K562 (cell line): Measurements from ENCODE around the gene AGBL1. TPM values are rescaled to one million over a fixed set of nuclear protein-coding genes. Genes with fewer than 3 reads are reported as not detected.

Experiments used
- ATAC-seq: fragments of 200-7000 bp; cut with Tn5 transposase; 3 replicates; pipeline ENCODE4 v1.9.1; 2020; ENCODE audit warnings: moderate library complexity
- BruUV-seq: library from RNA; stranded (reverse); fragments of 400-500 nt; replicated peaks from 2 replicates; lab custom pipeline; 2021; lab: Mats Ljungman, UMichigan
- CTCF ChIA-PET: fragments of 300-600 bp; formaldehyde crosslinking; extraction: SDS; loops from one replicate; lab custom pipeline; 2021; ENCODE audit warnings: low intra/inter-chr PET ratio; lab: Yijun Ruan, JAX
- POLR2A ChIA-PET: fragments of 300-600, 350-650 bp; sonication (Branson Sonifier 250); formaldehyde crosslinking; extraction: SDS; loops from one replicate; lab custom pipeline; 2021; ENCODE audit warnings: antibody characterized with exemption, inconsistent platforms; lab: Yijun Ruan, JAX
- DNase-seq, 4 experiments: peaks; one replicate each; pipeline versions ENCODE4 v3.0.0 to v3.0.0-alpha.2; 2011 to 2018; ENCODE audit warnings: low spot score in 3 of 4, mixed read lengths in 3 of 4; ENCODE audit errors: extremely low read depth in 1 of 4
- FAIRE-seq: peaks from 2 replicates; lab custom pipeline; 2011; peaks lifted over from hg19 to GRCh38; lab: Jason Lieb, UNC
- H2AFZ ChIP-seq: 2 replicates; pipeline ENCODE4 v1.6.0; 2011; ENCODE audit warnings: low read depth, low read length, control low read depth, inconsistent platforms
- H3K27ac ChIP-seq: fragments of 200-600 bp; 3 replicates; pipeline ENCODE4 v1.8.0; 2011; ENCODE audit warnings: low read depth, mild to moderate bottlenecking, control low read depth, inconsistent platforms, low read length, moderate library complexity, mixed read lengths; ENCODE audit errors: extremely low read depth
- H3K27me3 ChIP-seq, 2 experiments: fragments of 300-600 bp in 1 of 2; 2 replicates in 1 of 2; 3 replicates in 1 of 2; pipeline versions ENCODE4 v1.6.0 to v1.8.0; 2011; ENCODE audit warnings: inconsistent platforms in 2 of 2, low read length in 2 of 2, mild to moderate bottlenecking in 1 of 2, mixed read lengths in 1 of 2, moderate library complexity in 1 of 2; ENCODE audit not compliant: control insufficient read depth in 2 of 2, insufficient read depth in 2 of 2
- H3K36me3 ChIP-seq: fragments of 300-600 bp; 3 replicates; pipeline ENCODE4 v1.8.0; 2011; ENCODE audit warnings: mild to moderate bottlenecking, low read length, inconsistent platforms; ENCODE audit not compliant: control insufficient read depth, insufficient read depth
- H3K4me1 ChIP-seq, 2 experiments: fragments of 200-600 bp in 1 of 2; replicated peaks in 1 of 2; 2 replicates in 1 of 2; 3 replicates in 1 of 2; pipeline versions ENCODE4 v1.5.1 to v1.8.0; 2011; ENCODE audit warnings: inconsistent platforms in 2 of 2, low read length in 2 of 2, mild to moderate bottlenecking in 1 of 2, mixed read lengths in 1 of 2, moderate library complexity in 1 of 2; ENCODE audit not compliant: control insufficient read depth in 2 of 2, insufficient read depth in 2 of 2
- H3K4me2 ChIP-seq: 2 replicates; pipeline ENCODE4 v1.6.1; 2011; ENCODE audit warnings: low read length, control low read depth, inconsistent platforms, mixed read lengths; ENCODE audit not compliant: insufficient read depth
- H3K4me3 ChIP-seq: fragments of 200-600 bp; sonication (generic), shearing (Covaris generic); 2 replicates; pipeline ENCODE4 v1.5.1; 2016; ENCODE audit warnings: control low read depth, inconsistent platforms
- H3K79me2 ChIP-seq: fragments of 200-600 bp; 3 replicates; pipeline ENCODE4 v1.8.0; 2011; ENCODE audit warnings: low read length, inconsistent platforms; ENCODE audit not compliant: control insufficient read depth, insufficient read depth
- H3K9ac ChIP-seq, 2 experiments: 2 replicates each; pipeline versions ENCODE4 v1.6.0 to v1.6.1; 2011; ENCODE audit warnings: low read depth in 2 of 2, low read length in 2 of 2, control low read depth in 1 of 2, inconsistent platforms in 1 of 2, mild to moderate bottlenecking in 1 of 2, mixed read lengths in 1 of 2; ENCODE audit not compliant: insufficient read depth in 1 of 2
- H3K9me1 ChIP-seq: one replicate; pipeline ENCODE4 v1.6.0; 2011; ENCODE audit warnings: inconsistent platforms, mild to moderate bottlenecking, low read length, moderate library complexity; ENCODE audit not compliant: control insufficient read depth, insufficient read depth
- H3K9me3 ChIP-seq: replicated peaks from 2 replicates; pipeline ENCODE4 v1.5.1; 2011; ENCODE audit warnings: low read depth, low read length, inconsistent platforms; ENCODE audit not compliant: control insufficient read depth, insufficient read depth
- H4K20me1 ChIP-seq: replicated peaks from 2 replicates; pipeline ENCODE4 v1.6.1; 2011; ENCODE audit warnings: low read length, inconsistent platforms, mixed read lengths; ENCODE audit not compliant: control insufficient read depth, insufficient read depth
- ARID2 ChIP-seq: fragments of 450-650 bp; IDR thresholded peaks from 2 replicates; pipeline ENCODE4 v1.6.1; 2017; ENCODE audit warnings: antibody characterized with exemption, mild to moderate bottlenecking
- CXXC5 ChIP-seq: fragments of 250-450 bp; sonication (Bioruptor Pico); IDR thresholded peaks from 2 replicates; pipeline ENCODE4 v1.8.0; 2022; ENCODE audit warnings: inconsistent platforms, mild to moderate bottlenecking, moderate library complexity
- FIP1L1 ChIP-seq: fragments of 200-400 bp; formaldehyde crosslinking; IDR thresholded peaks from 2 replicates; pipeline ENCODE4 v1.6.1; 2018; ENCODE audit warnings: mild to moderate bottlenecking, low read depth, low read length; ENCODE audit not compliant: poor library complexity, severe bottlenecking
- HOXB6 ChIP-seq: fragments of 250-450 bp; sonication (Bioruptor Pico); IDR thresholded peaks from 2 replicates; pipeline ENCODE4 v1.5.1; 2022; ENCODE audit warnings: mild to moderate bottlenecking, borderline replicate concordance
- KAT7 ChIP-seq: sonication (generic); formaldehyde crosslinking; IDR thresholded peaks from 2 replicates; pipeline ENCODE4 v1.8.0; 2022; ENCODE audit warnings: missing genetic modification reagents, mild to moderate bottlenecking, borderline replicate concordance
- MECOM ChIP-seq: fragments of 250-450 bp; sonication (Bioruptor Pico); IDR thresholded peaks from 2 replicates; pipeline ENCODE4 v1.8.0; 2022; ENCODE audit warnings: inconsistent platforms
- NFRKB ChIP-seq: fragments of 450-650 bp; IDR thresholded peaks from 2 replicates; pipeline ENCODE4 v1.6.1; 2016; ENCODE audit warnings: low read depth
- RBBP5 ChIP-seq: fragments of 200-600 bp; sonication (generic); IDR thresholded peaks from 2 replicates; pipeline ENCODE4 v1.6.1; 2012; ENCODE audit warnings: borderline replicate concordance, mild to moderate bottlenecking, low read length, control low read depth, inconsistent platforms; ENCODE audit not compliant: insufficient read depth, poor library complexity, severe bottlenecking
- SMAD2 ChIP-seq: fragments of 150-350 bp; IDR thresholded peaks from 2 replicates; pipeline ENCODE4 v1.6.1; 2014; ENCODE audit warnings: low read depth, mild to moderate bottlenecking, low read length
- STAT5B ChIP-seq: fragments of 250-450 bp; sonication (Bioruptor Pico); IDR thresholded peaks from 2 replicates; pipeline ENCODE4 v1.8.0; 2021; ENCODE audit warnings: mild to moderate bottlenecking, inconsistent platforms
- ZBTB8A ChIP-seq: fragments of 450-650 bp; IDR thresholded peaks from 2 replicates; pipeline ENCODE4 v1.6.1; 2018; ENCODE audit warnings: mild to moderate bottlenecking, moderate library complexity; ENCODE audit not compliant: partially characterized antibody
- ZNF134 ChIP-seq: fragments of 250-450 bp; sonication (Bioruptor Pico); conservative IDR thresholded peaks from 2 replicates; pipeline ENCODE4 v1.4.0; 2020
- ZNF232 ChIP-seq: sonication (generic); formaldehyde crosslinking; IDR thresholded peaks from 2 replicates; pipeline ENCODE4 v1.8.0; 2022; ENCODE audit warnings: mild to moderate bottlenecking, missing genetic modification reagents
- ZNF398 ChIP-seq: fragments of 250-450 bp; sonication (Bioruptor Pico); IDR thresholded peaks from 2 replicates; pipeline ENCODE4 v1.8.0; 2021; ENCODE audit warnings: moderate library complexity, mild to moderate bottlenecking, inconsistent platforms
- WGBS: fragments of 100-300 bp; shearing (Covaris generic); methylation state at CpG from one replicate; pipeline ENCODE4 v1.1.6; 2016; ENCODE audit warnings: low coverage, mixed read lengths; ENCODE audit not compliant: insufficient coverage; ENCODE audit errors: missing lambda C conversion rate; 5-methylcytosine and 5-hydroxymethylcytosine counted together
- in situ Hi-C: fragments of 300-500 bp; cut with MboI; formaldehyde crosslinking; loops from 4 replicates; pipeline ENCODE4 v1.15.0; 2018; ENCODE audit warnings: inconsistent platforms, mixed read lengths
- intact Hi-C: fragments of 100-400 bp; cut with micrococcal nuclease; formaldehyde crosslinking; loops from 2 replicates; pipeline ENCODE4 v1.14.2; 2022
- polyA plus RNA-seq, 8 experiments: library from polyadenylated mRNA; depleted of rRNA in 4 of 8; stranded (reverse) in 5 of 8; unstranded in 3 of 8; fragments of >200 nt; fragmentation: Nextera tagmentation in 2 of 8; fragmentation: Illumina TruSeq in 1 of 8; extraction: Ambion mirVana in 2 of 8; extraction: Trizol in 1 of 8; gene quantifications; 2 replicates each; pipeline versions ENCODE4 v1.2.1 to v1.2.3, GENCODE V29; 2011 to 2014; ENCODE audit warnings: inconsistent platforms in 1 of 8, missing spikeins in 1 of 8
- total RNA-seq, 7 experiments: library from RNA; depleted of rRNA in 6 of 7; stranded (reverse); fragments of >200 nt in 6 of 7; fragmentation: Illumina TruSeq in 2 of 7; extraction: Trizol in 2 of 7; gene quantifications; 2 replicates each; pipeline versions ENCODE4 v1.2.1 to v1.2.3, GENCODE V29; 2011 to 2021; ENCODE audit warnings: low replicate concordance in 1 of 7
- TF ChIP-seq, protein P1 (sequence below): sonication (generic); IDR thresholded peaks from 2 replicates; pipeline ENCODE4 v1.6.1; 2016
- TF ChIP-seq, protein P2 (sequence below): fragments of 250-450 bp; sonication (Bioruptor Pico); IDR thresholded peaks from 2 replicates; pipeline ENCODE4 v1.4.0; 2020; ENCODE audit warnings: borderline replicate concordance

AGBL1 gene
- total and polyA plus RNA-seq, 9 of the 15 experiments (the other 6 are each of a cell fraction or from before 2014, with no cell fraction given) = not detected

DNA sequence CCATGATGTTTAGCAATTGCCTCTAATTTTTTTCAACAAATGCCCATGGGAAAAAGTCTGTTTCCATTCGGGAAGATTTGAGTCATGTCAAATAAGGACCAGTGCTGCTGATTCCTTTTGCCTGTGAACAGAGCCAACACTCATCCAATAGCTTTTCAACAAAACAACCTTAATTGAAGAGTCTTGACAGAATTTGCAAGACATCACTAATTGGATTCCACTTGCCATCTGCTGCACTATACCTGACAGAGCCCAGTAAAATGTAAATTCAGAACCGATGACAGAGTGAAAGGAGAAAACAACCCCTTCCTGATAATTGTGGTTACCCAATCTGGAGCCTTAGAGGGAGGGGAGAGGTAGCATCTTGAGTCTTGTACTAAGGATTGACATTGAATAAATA is 426.7 kb downstream of the AGBL1 start (continued):
- TF ChIP-seq ZNF398 (CRISPR knock-in tag) = no peak
- no peak for TF ChIP-seq CXXC5 (CRISPR knock-in tag)
- no peak for TF ChIP-seq STAT5B (CRISPR knock-in tag)
- no peak for TF ChIP-seq ZNF232 (CRISPR knock-in tag)
- TF ChIP-seq ZNF134 (CRISPR knock-in tag) = no peak
- no peak for TF ChIP-seq RBBP5
- no peak for TF ChIP-seq MECOM (CRISPR knock-in tag)
- no peak for TF ChIP-seq FIP1L1
- TF ChIP-seq, protein P1, sequence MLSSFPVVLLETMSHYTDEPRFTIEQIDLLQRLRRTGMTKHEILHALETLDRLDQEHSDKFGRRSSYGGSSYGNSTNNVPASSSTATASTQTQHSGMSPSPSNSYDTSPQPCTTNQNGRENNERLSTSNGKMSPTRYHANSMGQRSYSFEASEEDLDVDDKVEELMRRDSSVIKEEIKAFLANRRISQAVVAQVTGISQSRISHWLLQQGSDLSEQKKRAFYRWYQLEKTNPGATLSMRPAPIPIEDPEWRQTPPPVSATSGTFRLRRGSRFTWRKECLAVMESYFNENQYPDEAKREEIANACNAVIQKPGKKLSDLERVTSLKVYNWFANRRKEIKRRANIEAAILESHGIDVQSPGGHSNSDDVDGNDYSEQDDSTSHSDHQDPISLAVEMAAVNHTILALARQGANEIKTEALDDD = no peak
- TF ChIP-seq, all 486 proteins: peak for 0

DNA sequence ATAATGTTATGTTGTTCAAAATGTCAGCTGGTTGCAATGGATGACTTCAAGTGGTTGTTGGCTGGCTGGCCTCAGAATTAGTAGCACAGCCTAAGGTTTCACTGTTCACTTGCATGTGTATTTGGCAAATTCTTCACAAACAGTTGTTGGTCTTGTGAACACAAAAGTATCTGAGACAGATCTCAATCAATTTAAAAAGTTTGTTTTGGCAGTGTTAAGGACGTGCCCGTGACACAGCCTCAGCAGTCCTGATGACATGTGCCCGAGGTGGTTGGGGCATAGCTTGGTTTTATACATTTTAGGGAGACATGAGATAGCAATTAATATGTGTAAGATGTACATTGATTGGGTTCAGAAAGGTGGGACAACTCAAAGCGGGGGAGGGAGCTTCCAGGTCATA is 436.0 kb downstream of the AGBL1 start:
- WGBS = 0% methylated on average over 4 of the region's 4 CpGs
- no peaks in the 10 kb centered on the region for H3K4me1 ChIP-seq
- no peaks in the 10 kb centered on the region for H3K36me3 ChIP-seq
- intact Hi-C loops = no loop called here
- CTCF ChIA-PET = no interaction called here
- H3K4me3 ChIP-seq = no peak overlapping the region
- no TSS peak for BruUV-seq
- in situ Hi-C loops = no loop called here
- H3K9me3 ChIP-seq = no peaks in the 10 kb centered on the region
- TF ChIP-seq, protein P2, sequence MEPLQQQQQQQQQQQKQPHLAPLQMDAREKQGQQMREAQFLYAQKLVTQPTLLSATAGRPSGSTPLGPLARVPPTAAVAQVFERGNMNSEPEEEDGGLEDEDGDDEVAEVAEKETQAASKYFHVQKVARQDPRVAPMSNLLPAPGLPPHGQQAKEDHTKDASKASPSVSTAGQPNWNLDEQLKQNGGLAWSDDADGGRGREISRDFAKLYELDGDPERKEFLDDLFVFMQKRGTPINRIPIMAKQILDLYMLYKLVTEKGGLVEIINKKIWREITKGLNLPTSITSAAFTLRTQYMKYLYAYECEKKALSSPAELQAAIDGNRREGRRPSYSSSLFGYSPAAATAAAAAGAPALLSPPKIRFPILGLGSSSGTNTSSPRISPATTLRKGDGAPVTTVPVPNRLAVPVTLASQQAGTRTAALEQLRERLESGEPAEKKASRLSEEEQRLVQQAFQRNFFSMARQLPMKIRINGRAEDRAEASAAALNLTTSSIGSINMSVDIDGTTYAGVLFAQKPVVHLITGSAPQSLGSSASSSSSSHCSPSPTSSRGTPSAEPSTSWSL = no peak
- TF ChIP-seq KAT7 = no peak
- TF ChIP-seq FIP1L1 = no peak
- TF ChIP-seq ZBTB8A = no peak
- TF ChIP-seq ARID2 = no peak
- no peak for TF ChIP-seq SMAD2
- TF ChIP-seq HOXB6 (CRISPR knock-in tag) = no peak
- TF ChIP-seq NFRKB = no peak
- FAIRE-seq (no peak), ATAC-seq (no peak), DNase-seq (no peak)
- H4K20me1 ChIP-seq = no peaks in the 10 kb centered on the region
- no peak overlapping the region for H2AFZ ChIP-seq
- no peak overlapping the region for H3K9ac ChIP-seq
- POLR2A ChIA-PET = no interaction called here
- no peak overlapping the region for H3K27ac ChIP-seq
- no peaks in the 10 kb centered on the region for H3K27me3 ChIP-seq
- no peaks in the 10 kb centered on the region for H3K9me1 ChIP-seq
- no peaks in the 10 kb centered on the region for H3K79me2 ChIP-seq
- H3K4me2 ChIP-seq = no peak overlapping the region
